NCI-H2227 treated with DMSO at 0.1 percent for 48 hours (cell line): ENCODE data around the gene TIE1.

Experiments
- DNase-seq: peaks from one replicate; lab custom pipeline; 2025; lab: John Stamatoyannopoulos, UW

The TIE1 gene

GRCh38 chr1:43312663-43313515, 12.1 kb downstream of the TIE1 start:
- DNase-seq: no peak

- DNase-seq: no peak
Measured at GRCh38 chr1:43313771-43314170, 13.0 kb downstream of the TIE1 start.

DNA sequence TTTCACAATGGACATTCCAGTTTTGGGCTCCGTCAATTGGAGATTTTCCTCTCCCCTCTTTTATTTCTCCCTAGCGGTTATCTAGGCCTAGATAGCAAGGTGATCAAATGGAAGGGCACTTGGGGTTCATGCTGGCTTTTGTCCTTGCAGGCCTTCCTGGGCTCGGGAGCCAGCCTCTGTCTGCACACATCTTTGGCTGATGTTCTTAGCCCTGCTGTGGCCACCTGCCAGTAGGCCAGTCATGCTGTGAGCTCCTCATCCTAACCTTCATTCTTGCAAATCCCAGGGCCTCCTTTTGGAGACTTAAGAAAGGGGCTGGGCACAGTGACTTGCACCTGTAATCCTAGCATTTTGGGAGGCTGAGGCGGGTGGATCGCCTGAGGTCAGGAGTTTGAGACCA, 13.5 kb downstream of the TIE1 start:
- no peak for DNase-seq

GRCh38 chr1:43315481-43315880, 14.7 kb downstream of the TIE1 start:
- DNase-seq: no peak

- DNase-seq: no peak
Measured at GRCh38 chr1:43315963-43316737, 15.4 kb downstream of the TIE1 start.

GRCh38 chr1:43316738-43317520, 16.1 kb downstream of the TIE1 start:
- no peak for DNase-seq

GRCh38 chr1:43317817-43318471, 17.2 kb downstream of the TIE1 start:
- DNase-seq: no peak

GRCh38 chr1:43318831-43319230, 18.0 kb downstream of the TIE1 start:
- DNase-seq: no peak

- no peak for DNase-seq
Measured at GRCh38 chr1:43319288-43319687, 18.5 kb downstream of the TIE1 start.

DNA sequence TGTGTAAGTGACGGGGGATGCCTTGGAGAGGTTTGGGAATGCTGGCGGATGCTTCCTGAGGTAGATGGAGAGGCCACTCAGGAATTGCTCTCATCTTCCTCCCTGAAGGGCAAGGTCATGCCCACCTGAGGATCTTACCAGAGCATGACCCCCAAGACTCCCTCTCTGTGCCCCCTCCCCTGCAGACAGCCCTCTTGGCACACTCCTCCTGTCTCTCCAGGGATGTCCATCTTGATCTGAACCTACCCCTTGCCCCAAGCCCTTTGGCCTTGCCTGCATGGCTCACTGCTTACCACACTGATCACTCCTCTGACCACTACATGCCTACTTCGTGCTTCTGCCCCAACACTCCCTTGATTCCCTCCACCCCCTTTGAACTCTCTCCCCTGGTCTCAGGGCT, 19.0 kb downstream of the TIE1 start:
- no peak for DNase-seq

DNA sequence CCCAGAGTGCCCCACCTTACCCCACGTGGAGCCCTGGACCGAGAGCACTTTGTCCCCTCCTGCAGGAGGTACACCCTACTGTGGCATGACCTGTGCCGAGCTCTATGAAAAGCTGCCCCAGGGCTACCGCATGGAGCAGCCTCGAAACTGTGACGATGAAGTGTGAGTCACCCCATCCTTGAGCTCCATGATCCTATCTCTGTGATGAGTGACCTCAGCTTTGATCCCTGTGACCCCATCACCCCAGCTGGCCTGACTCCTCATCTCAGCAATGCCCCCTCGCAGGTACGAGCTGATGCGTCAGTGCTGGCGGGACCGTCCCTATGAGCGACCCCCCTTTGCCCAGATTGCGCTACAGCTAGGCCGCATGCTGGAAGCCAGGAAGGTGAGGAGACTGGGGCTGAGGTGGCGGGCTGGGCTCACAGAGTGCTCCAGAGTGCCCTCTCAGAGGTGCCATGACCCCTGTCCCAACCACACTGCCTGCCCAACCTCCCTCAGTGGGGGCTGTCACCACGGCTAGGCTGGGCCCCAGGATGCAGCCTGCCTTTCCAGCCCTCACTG, 20.6 kb downstream of the TIE1 start:
- DNase-seq: no peak

- DNase-seq: no peak
Measured at GRCh38 chr1:43322506-43322905, 21.7 kb downstream of the TIE1 start.

DNA sequence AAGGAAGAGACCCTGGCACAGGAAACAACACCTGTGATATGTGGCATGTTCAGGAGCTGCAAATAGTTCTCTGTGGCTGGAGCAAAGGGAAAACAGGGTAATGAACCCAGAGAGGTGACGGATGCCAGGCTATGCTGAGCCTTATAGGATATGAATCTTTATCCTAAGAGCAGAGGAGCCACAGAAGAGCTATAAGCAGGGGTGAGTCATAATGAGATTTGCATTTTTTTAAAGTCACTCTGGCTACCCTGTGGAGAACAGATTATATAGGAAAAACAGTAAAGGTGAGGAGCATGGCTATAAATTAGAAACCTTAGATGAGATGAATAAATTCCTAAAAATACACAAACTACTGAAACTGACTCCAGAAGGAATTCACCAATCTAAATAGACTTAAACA, 24.0 kb downstream of the TIE1 start:
- DNase-seq: no peak

DNA sequence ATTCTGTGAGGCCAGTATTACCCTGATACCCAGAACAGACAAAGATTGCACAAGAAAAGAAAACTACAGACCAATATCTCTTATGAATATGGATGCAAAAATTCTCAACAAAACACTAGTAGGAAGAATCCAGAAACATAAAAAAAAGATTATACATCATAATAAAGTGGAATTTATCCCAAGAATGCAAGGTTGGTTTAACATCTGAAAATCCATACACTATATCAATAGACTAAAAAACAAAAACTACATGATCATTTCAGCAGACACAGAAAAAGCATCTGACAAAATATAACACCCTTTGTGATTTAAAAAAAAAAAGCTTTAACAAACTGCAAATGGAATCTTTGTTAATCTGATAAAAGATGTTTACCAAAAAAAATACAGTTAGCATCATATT, 24.6 kb downstream of the TIE1 start:
- DNase-seq: no peak

- no peak for DNase-seq
Measured at GRCh38 chr1:43327549-43328292, 26.9 kb downstream of the TIE1 start.

DNA sequence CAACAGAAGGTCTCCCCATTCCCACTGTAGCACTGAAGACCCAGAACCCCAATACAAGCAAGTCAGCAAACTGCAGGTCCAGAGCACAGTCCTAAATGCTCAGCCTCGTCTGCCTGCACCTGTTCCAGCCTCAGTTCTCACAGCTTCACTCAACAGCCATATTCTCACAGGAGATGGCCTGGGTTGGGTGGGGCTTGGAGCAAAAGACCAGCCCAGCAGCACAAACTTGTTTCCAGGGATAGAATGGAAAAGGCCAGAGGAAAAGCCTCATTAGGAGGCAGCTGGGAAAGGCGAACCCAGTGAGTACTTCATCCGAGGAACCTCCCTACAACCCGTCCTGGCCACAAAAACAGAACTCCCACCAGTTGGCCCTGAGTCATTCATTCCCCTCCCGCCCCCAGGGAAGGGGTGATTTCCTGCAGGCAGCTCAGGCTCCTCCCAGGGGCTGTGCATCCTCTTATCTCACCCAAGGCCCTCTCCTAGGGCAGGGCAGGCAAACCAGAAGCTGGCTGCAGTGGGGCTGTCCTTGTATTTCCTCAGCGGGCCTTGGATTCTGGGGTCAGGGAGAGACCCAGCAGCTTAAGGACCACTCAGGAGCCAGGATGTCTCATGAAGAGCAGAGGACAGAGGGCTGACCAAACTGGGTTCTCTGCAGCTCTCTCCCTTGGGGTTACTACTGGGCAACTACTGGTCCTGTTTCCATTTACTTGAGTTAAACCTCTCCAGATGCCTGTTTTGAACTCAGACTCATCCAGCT, 29.4 kb downstream of the TIE1 start:
- DNase-seq: no peak

DNA sequence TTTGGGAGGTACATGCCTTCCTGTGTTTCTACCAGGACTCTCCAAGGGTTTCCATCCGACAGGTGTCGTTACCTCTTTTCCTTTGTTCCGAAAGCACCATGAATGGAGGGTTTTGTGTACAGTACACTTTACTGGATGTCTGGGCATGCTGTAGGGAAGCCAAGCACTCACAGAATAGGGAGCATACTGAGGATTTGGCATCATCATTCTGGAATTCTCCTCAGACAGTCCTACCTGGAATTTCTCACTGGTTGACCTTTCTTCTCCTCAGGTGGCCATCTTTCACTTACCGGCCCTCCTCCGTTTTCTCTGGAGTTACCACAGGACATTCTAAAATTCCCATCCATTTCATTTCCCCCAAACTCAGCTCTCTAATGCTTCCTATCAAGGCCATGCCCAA, 30.9 kb downstream of the TIE1 start:
- no peak for DNase-seq

- no peak for DNase-seq
Measured at GRCh38 chr1:43334453-43335205, 33.8 kb downstream of the TIE1 start.

- DNase-seq: no peak
Measured at GRCh38 chr1:43337588-43337987, 36.8 kb downstream of the TIE1 start, which contains the start of gene MPL. Gene MPL, plus strand, starts transcription at chr1:43337818. Its CDS starts 31 bp downstream, at chr1:43337849.
